NB4 (cell line): Measurements from ENCODE around the gene XRCC6.

Source experiments
- CTCF ChIP-seq: IDR thresholded peaks from one replicate; pipeline ENCODE4 v1.5.1; 2012; ENCODE audit warnings: low read depth, low read length
- MYC ChIP-seq: IDR thresholded peaks from 2 replicates; pipeline ENCODE4 v1.6.1; 2011; ENCODE audit warnings: low read depth, low read length
- POLR2A ChIP-seq: IDR thresholded peaks from 2 replicates; pipeline ENCODE4 v1.6.1; 2011; ENCODE audit warnings: mild to moderate bottlenecking; ENCODE audit not compliant: insufficient read length; ENCODE audit errors: extremely low read depth
- TF ChIP-seq, protein P1 (sequence below): IDR thresholded peaks from 2 replicates; pipeline ENCODE4 v1.6.1; 2011; ENCODE audit warnings: low read depth, low read length

DNA sequence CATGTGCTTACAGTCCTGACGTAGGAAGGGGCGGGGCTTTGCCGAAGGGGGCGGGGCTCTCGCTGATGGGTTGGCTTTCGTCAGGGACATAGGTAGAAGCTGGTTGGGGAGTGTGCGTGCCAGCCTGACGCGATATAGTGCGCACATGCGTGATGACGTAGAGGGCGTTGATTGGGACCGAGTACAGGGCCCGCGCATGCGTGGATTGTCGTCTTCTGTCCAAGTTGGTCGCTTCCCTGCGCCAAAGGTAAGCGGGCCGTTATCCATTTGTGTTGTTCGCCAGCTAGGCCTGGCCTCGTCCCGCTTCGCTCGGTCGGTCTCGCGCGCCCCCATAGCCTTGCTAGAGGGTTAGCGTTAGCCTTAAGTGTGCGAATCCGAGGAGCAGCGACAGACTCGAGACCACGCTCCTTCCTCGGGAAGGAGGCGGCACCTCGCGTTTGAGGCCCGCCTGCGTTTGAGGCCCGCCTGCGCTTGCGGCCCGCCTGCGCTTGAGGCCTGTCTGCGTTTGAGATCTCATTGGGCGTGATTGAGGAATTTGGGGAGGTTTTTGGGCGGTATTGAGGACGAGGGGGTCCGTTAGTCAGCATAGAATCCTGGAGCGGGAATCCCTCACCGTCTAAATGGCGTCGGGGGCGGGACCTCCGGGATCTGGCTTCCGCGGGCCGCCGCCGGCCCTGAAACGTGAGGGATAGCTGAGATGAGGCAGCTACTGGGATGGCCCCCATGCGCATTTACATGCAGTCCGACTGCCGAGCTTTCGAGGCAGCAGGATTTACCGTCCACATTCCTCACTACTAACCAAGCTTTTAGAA is at the start of gene XRCC6:
- TF ChIP-seq CTCF, result no peak
- peak; percentile 68 for TF ChIP-seq POLR2A
- TF ChIP-seq MYC, result peak; percentile 31; the same call in 1 of the 2 replicates
- TF ChIP-seq, protein P1, sequence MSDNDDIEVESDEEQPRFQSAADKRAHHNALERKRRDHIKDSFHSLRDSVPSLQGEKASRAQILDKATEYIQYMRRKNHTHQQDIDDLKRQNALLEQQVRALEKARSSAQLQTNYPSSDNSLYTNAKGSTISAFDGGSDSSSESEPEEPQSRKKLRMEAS, result peak; percentile 84
